Measurements from ENCODE around the gene A1CF. TPM values are rescaled to one million over a fixed set of nuclear protein-coding genes. Genes with fewer than 3 reads are reported as not detected.
"Not testable (repeated sequence)": the region's sequence is repeated elsewhere in the genome, so short reads cannot be mapped to it uniquely, and the experiment has no call there.

The A1CF gene
- total RNA-seq, 1 experiment from 2014 or later: 0.03 TPM

GRCh38 chr10:50882540-50882983, 2.9 kb downstream of the A1CF start:
- TF ChIP-seq TCF7L2 (IDR thresholded peaks at IDR 0.05; ENCODE audit: low read depth, low read length) (no peak), CTCF (IDR thresholded peaks at IDR 0.05) (no peak), POLR2AphosphoS5 (IDR thresholded peaks at IDR 0.05; ENCODE audit: low read depth, low read length) (no peak), SIN3A (IDR thresholded peaks at IDR 0.05; ENCODE audit: borderline replicate concordance, insufficient read depth, low read depth, low read length) (no peak)
- TF ChIP-seq, protein P1, sequence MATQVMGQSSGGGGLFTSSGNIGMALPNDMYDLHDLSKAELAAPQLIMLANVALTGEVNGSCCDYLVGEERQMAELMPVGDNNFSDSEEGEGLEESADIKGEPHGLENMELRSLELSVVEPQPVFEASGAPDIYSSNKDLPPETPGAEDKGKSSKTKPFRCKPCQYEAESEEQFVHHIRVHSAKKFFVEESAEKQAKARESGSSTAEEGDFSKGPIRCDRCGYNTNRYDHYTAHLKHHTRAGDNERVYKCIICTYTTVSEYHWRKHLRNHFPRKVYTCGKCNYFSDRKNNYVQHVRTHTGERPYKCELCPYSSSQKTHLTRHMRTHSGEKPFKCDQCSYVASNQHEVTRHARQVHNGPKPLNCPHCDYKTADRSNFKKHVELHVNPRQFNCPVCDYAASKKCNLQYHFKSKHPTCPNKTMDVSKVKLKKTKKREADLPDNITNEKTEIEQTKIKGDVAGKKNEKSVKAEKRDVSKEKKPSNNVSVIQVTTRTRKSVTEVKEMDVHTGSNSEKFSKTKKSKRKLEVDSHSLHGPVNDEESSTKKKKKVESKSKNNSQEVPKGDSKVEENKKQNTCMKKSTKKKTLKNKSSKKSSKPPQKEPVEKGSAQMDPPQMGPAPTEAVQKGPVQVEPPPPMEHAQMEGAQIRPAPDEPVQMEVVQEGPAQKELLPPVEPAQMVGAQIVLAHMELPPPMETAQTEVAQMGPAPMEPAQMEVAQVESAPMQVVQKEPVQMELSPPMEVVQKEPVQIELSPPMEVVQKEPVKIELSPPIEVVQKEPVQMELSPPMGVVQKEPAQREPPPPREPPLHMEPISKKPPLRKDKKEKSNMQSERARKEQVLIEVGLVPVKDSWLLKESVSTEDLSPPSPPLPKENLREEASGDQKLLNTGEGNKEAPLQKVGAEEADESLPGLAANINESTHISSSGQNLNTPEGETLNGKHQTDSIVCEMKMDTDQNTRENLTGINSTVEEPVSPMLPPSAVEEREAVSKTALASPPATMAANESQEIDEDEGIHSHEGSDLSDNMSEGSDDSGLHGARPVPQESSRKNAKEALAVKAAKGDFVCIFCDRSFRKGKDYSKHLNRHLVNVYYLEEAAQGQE (IDR thresholded peaks at IDR 0.05; ENCODE audit: insufficient read depth in 1 of 2, low read depth in 2 of 2, low read length in 1 of 2): no peak
- Histone ChIP-seq H3K27me3 (ENCODE audit: control insufficient read depth, insufficient read depth, low read length) (peaks cover 3% of the 10 kb centered on the region; the same call in 1 of the 2 replicates), H3K9me3 (ENCODE audit: control insufficient read depth, insufficient read depth, low read depth, low read length) (no peaks in the 10 kb centered on the region), H3K27ac (ENCODE audit: low read length) (no peak overlapping the region), H3K36me3 (ENCODE audit: control insufficient read depth, insufficient read depth, low read length) (no peaks in the 10 kb centered on the region), H3K4me1 (ENCODE audit: control insufficient read depth, insufficient read depth, low read length) (no peaks in the 10 kb centered on the region), H3K4me3 (ENCODE audit: low read depth in 2 of 2, low read length in 2 of 2) (no peak overlapping the region)
- in situ Hi-C loops (cut with HindIII; ENCODE audit: low pct_unique_long_range_greater_than_20kb, low sequenced_read_pairs): no loop called here
- BruUV-seq (replicated peaks): no TSS peak
- POLR2A ChIA-PET: no interaction called here
- intact Hi-C loops (cut with micrococcal nuclease; ENCODE audit: unreplicated experiment): no loop called here
- CTCF ChIA-PET: no interaction called here
- DNase-seq (ENCODE audit: low read depth, low spot score): no peak
- ATAC-seq: no peak

DNA sequence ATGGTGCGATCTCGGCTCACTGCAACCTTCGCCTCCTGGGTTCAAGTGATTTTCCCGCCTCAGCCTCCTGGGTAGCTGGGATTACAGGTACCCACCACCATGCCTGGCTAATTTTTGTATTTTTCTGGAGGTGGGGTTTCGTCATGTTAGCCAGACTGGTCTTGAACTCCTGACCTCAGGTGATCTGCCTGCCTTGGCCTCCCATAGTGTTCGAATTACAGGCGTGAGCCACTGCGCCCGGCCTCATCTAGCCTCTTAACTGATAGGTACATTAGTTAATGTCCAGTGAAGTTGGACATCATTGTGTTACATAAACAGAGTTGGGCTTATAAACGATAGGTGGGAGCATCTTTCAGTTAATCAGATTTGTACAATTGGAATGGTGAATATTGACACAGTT, 4.4 kb downstream of the A1CF start:
- BruUV-seq (replicated peaks); POLR2A ChIA-PET; intact Hi-C loops (cut with micrococcal nuclease; ENCODE audit: unreplicated experiment); H3K36me3 ChIP-seq (ENCODE audit: control insufficient read depth, insufficient read depth, low read length); DNase-seq (ENCODE audit: low read depth, low spot score); H3K4me3 ChIP-seq (ENCODE audit: low read depth in 2 of 2, low read length in 2 of 2); CTCF ChIA-PET; H3K4me1 ChIP-seq (ENCODE audit: control insufficient read depth, insufficient read depth, low read length); ATAC-seq; in situ Hi-C loops (cut with HindIII; ENCODE audit: low pct_unique_long_range_greater_than_20kb, low sequenced_read_pairs); H3K9me3 ChIP-seq (ENCODE audit: control insufficient read depth, insufficient read depth, low read depth, low read length); H3K27me3 ChIP-seq (ENCODE audit: control insufficient read depth, insufficient read depth, low read length); H3K27ac ChIP-seq (ENCODE audit: low read length): not testable (repeated sequence)

GRCh38 chr10:50876429-50876828, 9.0 kb downstream of the A1CF start:
- TF ChIP-seq SIN3A (IDR thresholded peaks at IDR 0.05; ENCODE audit: borderline replicate concordance, insufficient read depth, low read depth, low read length): no peak
- TF ChIP-seq CTCF (IDR thresholded peaks at IDR 0.05): no peak
- TF ChIP-seq, protein P1 (IDR thresholded peaks at IDR 0.05; ENCODE audit: insufficient read depth in 1 of 2, low read depth in 2 of 2, low read length in 1 of 2): no peak
- no peak for TF ChIP-seq POLR2AphosphoS5 (IDR thresholded peaks at IDR 0.05; ENCODE audit: low read depth, low read length)
- TF ChIP-seq TCF7L2 (IDR thresholded peaks at IDR 0.05; ENCODE audit: low read depth, low read length): no peak
- no TSS peak for BruUV-seq (replicated peaks)
- intact Hi-C loops (cut with micrococcal nuclease; ENCODE audit: unreplicated experiment): no loop called here
- ChIA-PET POLR2A (no interaction called here), CTCF (no interaction called here)
- Histone ChIP-seq H3K4me3 (ENCODE audit: low read depth in 2 of 2, low read length in 2 of 2) (no peak overlapping the region), H3K4me1 (ENCODE audit: control insufficient read depth, insufficient read depth, low read length) (no peaks in the 10 kb centered on the region), H3K27ac (ENCODE audit: low read length) (no peak overlapping the region), H3K27me3 (ENCODE audit: control insufficient read depth, insufficient read depth, low read length) (no peaks in the 10 kb centered on the region; the same call in 1 of the 2 replicates), H3K36me3 (ENCODE audit: control insufficient read depth, insufficient read depth, low read length) (no peaks in the 10 kb centered on the region), H3K9me3 (ENCODE audit: control insufficient read depth, insufficient read depth, low read depth, low read length) (no peaks in the 10 kb centered on the region)
- in situ Hi-C loops (cut with HindIII; ENCODE audit: low pct_unique_long_range_greater_than_20kb, low sequenced_read_pairs): no loop called here
- ATAC-seq: no peak
- no peak for DNase-seq (ENCODE audit: low read depth, low spot score)

All from Panc1 (cell line).